Measurements from ENCODE around the gene GLI3. TPM values are rescaled to one million over a fixed set of nuclear protein-coding genes. Genes with fewer than 3 reads are reported as not detected.

The GLI3 gene
- total RNA-seq, 1 experiment from 2014 or later: 23.1 TPM

- ChIA-PET POLR2A (interaction anchor here (0.7 to 1.5 kb wide), 5 partner anchors 10 to 839 kb away, joined by 3 read pairs; no protein-coding TSS in a partner anchor), CTCF (interaction anchor here (0.5 to 1.2 kb wide), 8 partner anchors 8 to 556 kb away, joined by 3 read pairs; no protein-coding TSS in a partner anchor)
- intact Hi-C loops (cut with micrococcal nuclease): no loop called here
- H3K27me3 Mint-ChIP-seq (ENCODE audit: insufficient read depth, unreplicated experiment): no peaks in the 10 kb centered on the region
- H3K9me3 Mint-ChIP-seq (ENCODE audit: unreplicated experiment): no peaks in the 10 kb centered on the region
- H3K4me3 Mint-ChIP-seq (ENCODE audit: unreplicated experiment): no peak overlapping the region
- peaks cover 22% of the 10 kb centered on the region for H3K36me3 Mint-ChIP-seq (ENCODE audit: insufficient read depth, unreplicated experiment)
- H3K27ac Mint-ChIP-seq (ENCODE audit: low read depth, unreplicated experiment): peak overlapping the region; percentile 84
- no TSS peak for BruUV-seq (replicated peaks)
- H3K4me1 Mint-ChIP-seq (ENCODE audit: insufficient read depth, unreplicated experiment): peaks cover 42% of the 10 kb centered on the region
- DNase-seq (ENCODE audit: unreplicated experiment): no peak
- no peak for TF ChIP-seq CTCF (IDR thresholded peaks at IDR 0.05; ENCODE audit: unreplicated experiment)
These were observed 168.3 kb downstream of the GLI3 start for GRCh38 chr7:42068554-42069280.

GRCh38 chr7:42065942-42066341 is 171.1 kb downstream of the GLI3 start:
- Mint-ChIP-seq H3K4me3 (ENCODE audit: unreplicated experiment) (no peak overlapping the region), H3K27ac (ENCODE audit: low read depth, unreplicated experiment) (no peak overlapping the region), H3K36me3 (ENCODE audit: insufficient read depth, unreplicated experiment) (peaks cover 16% of the 10 kb centered on the region), H3K9me3 (ENCODE audit: unreplicated experiment) (no peaks in the 10 kb centered on the region), H3K4me1 (ENCODE audit: insufficient read depth, unreplicated experiment) (peaks cover 28% of the 10 kb centered on the region), H3K27me3 (ENCODE audit: insufficient read depth, unreplicated experiment) (no peaks in the 10 kb centered on the region)
- TF ChIP-seq CTCF (IDR thresholded peaks at IDR 0.05; ENCODE audit: unreplicated experiment): no peak
- intact Hi-C loops (cut with micrococcal nuclease): no loop called here
- POLR2A ChIA-PET: no interaction called here
- no TSS peak for BruUV-seq (replicated peaks)
- no peak for DNase-seq (ENCODE audit: unreplicated experiment)
- CTCF ChIA-PET: no interaction called here

GRCh38 chr7:42065015-42065414 is 172.0 kb downstream of the GLI3 start:
- no peak for DNase-seq (ENCODE audit: unreplicated experiment)
- Mint-ChIP-seq H3K4me1 (ENCODE audit: insufficient read depth, unreplicated experiment) (peaks cover 19% of the 10 kb centered on the region), H3K4me3 (ENCODE audit: unreplicated experiment) (no peak overlapping the region), H3K36me3 (ENCODE audit: insufficient read depth, unreplicated experiment) (peaks cover 19% of the 10 kb centered on the region), H3K9me3 (ENCODE audit: unreplicated experiment) (no peaks in the 10 kb centered on the region), H3K27me3 (ENCODE audit: insufficient read depth, unreplicated experiment) (no peaks in the 10 kb centered on the region), H3K27ac (ENCODE audit: low read depth, unreplicated experiment) (no peak overlapping the region)
- no TSS peak for BruUV-seq (replicated peaks)
- intact Hi-C loops (cut with micrococcal nuclease): no loop called here
- ChIA-PET POLR2A (interaction anchor here (0.5 kb wide), 1 partner anchor 74 kb away, joined by 3 read pairs; no protein-coding TSS in a partner anchor), CTCF (interaction anchor here (0.6 to 0.7 kb wide), 2 partner anchors 69 to 125 kb away, joined by 3 to 5 read pairs; no protein-coding TSS in a partner anchor)
- TF ChIP-seq CTCF (IDR thresholded peaks at IDR 0.05; ENCODE audit: unreplicated experiment): no peak

GRCh38 chr7:42064534-42064933 is 172.5 kb downstream of the GLI3 start:
- Mint-ChIP-seq H3K9me3 (ENCODE audit: unreplicated experiment) (no peaks in the 10 kb centered on the region), H3K4me1 (ENCODE audit: insufficient read depth, unreplicated experiment) (peaks cover 14% of the 10 kb centered on the region), H3K27ac (ENCODE audit: low read depth, unreplicated experiment) (no peak overlapping the region), H3K36me3 (ENCODE audit: insufficient read depth, unreplicated experiment) (peaks cover 15% of the 10 kb centered on the region), H3K27me3 (ENCODE audit: insufficient read depth, unreplicated experiment) (no peaks in the 10 kb centered on the region), H3K4me3 (ENCODE audit: unreplicated experiment) (no peak overlapping the region)
- DNase-seq (ENCODE audit: unreplicated experiment): no peak
- no peak for TF ChIP-seq CTCF (IDR thresholded peaks at IDR 0.05; ENCODE audit: unreplicated experiment)
- CTCF ChIA-PET: interaction anchor here (0.7 kb wide), 1 partner anchor 124 kb away, joined by 3 read pairs; no protein-coding TSS in a partner anchor
- intact Hi-C loops (cut with micrococcal nuclease): no loop called here
- no TSS peak for BruUV-seq (replicated peaks)
- POLR2A ChIA-PET: no interaction called here

Data from MCF 10A (cell line).